ENCODE measurements around the gene GGN. TPM values are rescaled to one million over a fixed set of nuclear protein-coding genes. Genes with fewer than 3 reads are reported as not detected.
A peak's percentile ranks its signal among the peaks of the same experiment; 100 is the strongest.

GGN gene
- total RNA-seq, 1 experiment from 2014 or later: 0.73 TPM

GRCh38 chr19:38402967-38403674 lies 15.3 kb upstream of the GGN start, which contains the start of gene FAM98C:
Gene FAM98C, plus strand, starts transcription at chr19:38403093. Its CDS starts 61 bp downstream, at chr19:38403154.
- peak; percentile 94 for ATAC-seq
- no peaks in the 10 kb centered on the region for H3K27me3 ChIP-seq (ENCODE audit: low read length)
- H3K4me3 ChIP-seq (ENCODE audit: low read length): peak within 1 kb of the TSS; percentile 94
- no peaks in the 10 kb centered on the region for H3K9me2 ChIP-seq (replicated peaks; ENCODE audit: low read length)
- no peaks in the 10 kb centered on the region for H3K36me3 ChIP-seq (ENCODE audit: low read depth, low read length)
- intact Hi-C loops (cut with micrococcal nuclease): loop anchor here (1.0 to 10.0 kb wide), 2 partner anchors 231 to 552 kb away; no protein-coding TSS in a partner anchor
- peak within 1 kb of the TSS; percentile 90 for H3K4me2 ChIP-seq (ENCODE audit: low read length)
- peaks cover 8% of the 10 kb centered on the region; the same call in 1 of the 2 replicates for H3K4me1 ChIP-seq (ENCODE audit: insufficient read depth, low read length)
- ChIA-PET POLR2A (ENCODE audit: unreplicated experiment) (interaction anchor here (0.6 to 1.6 kb wide), 6 partner anchors 15 to 627 kb away, joined by 3 to 11 read pairs (median 6); partner anchors contain the start of genes GGN and PSMD8), CTCF (interaction anchor here (0.6 to 1.6 kb wide), 16 partner anchors 13 to 465 kb away, joined by 3 to 26 read pairs (median 5); partner anchors contain the start of genes EIF3K and GGN)
- no peaks in the 10 kb centered on the region for H3F3A ChIP-seq (ENCODE audit: low read length, unreplicated experiment)
- no peaks in the 10 kb centered on the region for H3K9me3 ChIP-seq (ENCODE audit: low read length)
- TF ChIP-seq, protein P1, sequence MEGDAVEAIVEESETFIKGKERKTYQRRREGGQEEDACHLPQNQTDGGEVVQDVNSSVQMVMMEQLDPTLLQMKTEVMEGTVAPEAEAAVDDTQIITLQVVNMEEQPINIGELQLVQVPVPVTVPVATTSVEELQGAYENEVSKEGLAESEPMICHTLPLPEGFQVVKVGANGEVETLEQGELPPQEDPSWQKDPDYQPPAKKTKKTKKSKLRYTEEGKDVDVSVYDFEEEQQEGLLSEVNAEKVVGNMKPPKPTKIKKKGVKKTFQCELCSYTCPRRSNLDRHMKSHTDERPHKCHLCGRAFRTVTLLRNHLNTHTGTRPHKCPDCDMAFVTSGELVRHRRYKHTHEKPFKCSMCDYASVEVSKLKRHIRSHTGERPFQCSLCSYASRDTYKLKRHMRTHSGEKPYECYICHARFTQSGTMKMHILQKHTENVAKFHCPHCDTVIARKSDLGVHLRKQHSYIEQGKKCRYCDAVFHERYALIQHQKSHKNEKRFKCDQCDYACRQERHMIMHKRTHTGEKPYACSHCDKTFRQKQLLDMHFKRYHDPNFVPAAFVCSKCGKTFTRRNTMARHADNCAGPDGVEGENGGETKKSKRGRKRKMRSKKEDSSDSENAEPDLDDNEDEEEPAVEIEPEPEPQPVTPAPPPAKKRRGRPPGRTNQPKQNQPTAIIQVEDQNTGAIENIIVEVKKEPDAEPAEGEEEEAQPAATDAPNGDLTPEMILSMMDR (conservative IDR thresholded peaks at IDR 0.05; ENCODE audit: low read depth, low read length): peak; percentile 74
- TF ChIP-seq EZH2phosphoT487 (IDR thresholded peaks at IDR 0.05; ENCODE audit: borderline replicate concordance, low read length): no peak
- peak within 1 kb of the TSS; percentile 93 for H2AFZ ChIP-seq (ENCODE audit: low read length)
- peak; percentile 94 for DNase-seq
- no TSS peak for BruUV-seq (replicated peaks)
- no peaks in the 10 kb centered on the region for H4K20me1 ChIP-seq (ENCODE audit: low read length)
- H3K79me2 ChIP-seq (ENCODE audit: low read length): 0 out of 2 replicates have a peak, but pooled peaks cover 4% of the 10 kb centered on the region
- no peak within 1 kb of the TSS for H3K27ac ChIP-seq (ENCODE audit: low read length)
- peak within 1 kb of the TSS; percentile 81 for H3K9ac ChIP-seq (ENCODE audit: low read length)

DNA sequence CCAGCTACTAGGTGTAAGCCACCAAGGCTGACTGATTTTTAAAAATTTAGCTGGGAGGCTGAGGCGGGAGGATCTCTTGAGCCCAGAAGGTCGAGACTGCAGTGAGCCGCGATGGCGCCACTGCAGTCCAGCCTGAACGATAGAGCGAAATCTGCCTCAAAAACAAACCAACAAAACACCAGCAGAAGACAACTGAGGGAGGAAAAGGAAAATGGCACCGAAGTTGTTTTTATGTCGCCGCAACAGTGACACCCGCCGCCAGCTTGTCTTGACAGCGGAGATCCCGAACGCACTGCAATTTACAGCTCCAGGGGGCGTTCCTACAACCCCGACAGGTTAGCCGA lies 14.8 kb upstream of the GGN start:
- CTCF ChIA-PET: interaction anchor here (0.6 to 1.6 kb wide), 15 partner anchors 13 to 464 kb away, joined by 3 to 26 read pairs (median 5); partner anchors contain the start of genes EIF3K and GGN
- Histone ChIP-seq H3K9ac (ENCODE audit: low read length) (no peak overlapping the region), H3K4me1 (ENCODE audit: insufficient read depth, low read length) (peaks cover 8% of the 10 kb centered on the region; the same call in 1 of the 2 replicates), H3K4me2 (ENCODE audit: low read length) (peak overlapping the region; percentile 86), H3K27ac (ENCODE audit: low read length) (no peak overlapping the region), H3K79me2 (ENCODE audit: low read length) (0 out of 2 replicates have a peak, but pooled peaks cover 4% of the 10 kb centered on the region), H3K27me3 (ENCODE audit: low read length) (no peaks in the 10 kb centered on the region), H2AFZ (ENCODE audit: low read length) (peak overlapping the region; percentile 89), H3K9me3 (ENCODE audit: low read length) (no peaks in the 10 kb centered on the region), H4K20me1 (ENCODE audit: low read length) (no peaks in the 10 kb centered on the region), H3K36me3 (ENCODE audit: low read depth, low read length) (no peaks in the 10 kb centered on the region), H3F3A (ENCODE audit: low read length, unreplicated experiment) (no peaks in the 10 kb centered on the region), H3K4me3 (ENCODE audit: low read length) (peak overlapping the region; percentile 64), H3K9me2 (replicated peaks; ENCODE audit: low read length) (no peaks in the 10 kb centered on the region)
- POLR2A ChIA-PET (ENCODE audit: unreplicated experiment): interaction anchor here (0.6 to 1.6 kb wide), 5 partner anchors 15 to 628 kb away, joined by 4 to 11 read pairs (median 7); partner anchors contain the start of genes GGN and PSMD8
- no peak for TF ChIP-seq EZH2 (IDR thresholded peaks at IDR 0.05; ENCODE audit: low read length, unreplicated experiment)
- TF ChIP-seq, protein P1 (conservative IDR thresholded peaks at IDR 0.05; ENCODE audit: low read depth, low read length): no peak
- no peak for TF ChIP-seq EZH2phosphoT487 (IDR thresholded peaks at IDR 0.05; ENCODE audit: borderline replicate concordance, low read length)
- intact Hi-C loops (cut with micrococcal nuclease): loop anchor here (10.0 kb wide), 1 partner anchor 552 kb away; no protein-coding TSS in a partner anchor
- DNase-seq (no peak), ATAC-seq (no peak)
- BruUV-seq (replicated peaks): no TSS peak

Measured in PC-3 (cell line).